Panc1 (cell line): ENCODE results near the gene TAC3. TPM values are rescaled to one million over a fixed set of nuclear protein-coding genes. Genes with fewer than 3 reads are reported as not detected.

Experiments used
- ATAC-seq: fragments of 200-7000 bp; cut with Tn5 transposase; 2 replicates; pipeline ENCODE4 v1.9.1; 2020; ENCODE audit warnings: mild to moderate bottlenecking, moderate library complexity
- BruUV-seq: library from RNA; stranded (reverse); fragments of 400-500 nt; replicated peaks from 2 replicates; lab custom pipeline; 2021; lab: Mats Ljungman, UMichigan
- CTCF ChIA-PET: fragments of 300-600 bp; sonication (Branson Sonifier 250); formaldehyde crosslinking; loops from one replicate; lab custom pipeline; 2022; ENCODE audit warnings: antibody characterized with exemption; lab: Charles Lee
- POLR2A ChIA-PET: fragments of 300-600 bp; sonication (Branson Sonifier 250); formaldehyde crosslinking; loops from one replicate; lab custom pipeline; 2022; ENCODE audit warnings: antibody characterized with exemption; lab: Charles Lee
- DNase-seq: peaks from one replicate; pipeline ENCODE4 v3.0.0-alpha.2; 2010; ENCODE audit warnings: low read depth, low spot score
- H3K27ac ChIP-seq: 2 replicates; pipeline ENCODE4 v1.5.1; 2011; ENCODE audit warnings: mild to moderate bottlenecking, low read length, inconsistent platforms
- H3K27me3 ChIP-seq: fragments of 200-500 bp; sonication (Bioruptor generic); 2 replicates; pipeline ENCODE4 v1.6.0; 2014; ENCODE audit warnings: low read length, inconsistent platforms; ENCODE audit not compliant: control insufficient read depth, insufficient read depth
- H3K36me3 ChIP-seq: fragments of 200-500 bp; sonication (Bioruptor generic); 2 replicates; pipeline ENCODE4 v1.5.1; 2014; ENCODE audit warnings: inconsistent platforms, mild to moderate bottlenecking, low read length, moderate library complexity; ENCODE audit not compliant: control insufficient read depth, insufficient read depth
- H3K4me1 ChIP-seq: 2 replicates; pipeline ENCODE4 v1.5.1; 2011; ENCODE audit warnings: inconsistent platforms, mild to moderate bottlenecking, low read length, moderate library complexity; ENCODE audit not compliant: control insufficient read depth, insufficient read depth
- H3K4me3 ChIP-seq, 2 experiments: 2 replicates each; pipeline ENCODE4 v1.5.1; 2011 to 2012; ENCODE audit warnings: low read depth in 2 of 2, low read length in 2 of 2, mild to moderate bottlenecking in 2 of 2, inconsistent platforms in 1 of 2, moderate library complexity in 1 of 2
- H3K9me3 ChIP-seq: fragments of 200-500 bp; sonication (Bioruptor generic); 2 replicates; pipeline ENCODE4 v1.5.1; 2014; ENCODE audit warnings: low read depth, mild to moderate bottlenecking, inconsistent platforms, low read length, moderate library complexity; ENCODE audit not compliant: control insufficient read depth, insufficient read depth
- CTCF ChIP-seq: fragments of 450-650 bp; IDR thresholded peaks from 2 replicates; pipeline ENCODE4 v1.5.1; 2017; ENCODE audit warnings: mild to moderate bottlenecking
- POLR2AphosphoS5 ChIP-seq: IDR thresholded peaks from 2 replicates; pipeline ENCODE4 v1.6.1; 2012; ENCODE audit warnings: mild to moderate bottlenecking, low read depth, low read length, moderate library complexity
- REST ChIP-seq, 2 experiments: IDR thresholded peaks; 2 replicates each; pipeline ENCODE4 v1.6.1; 2011 to 2012; ENCODE audit warnings: low read depth in 2 of 2, control low read depth in 1 of 2, low read length in 1 of 2, mild to moderate bottlenecking in 1 of 2, moderate library complexity in 1 of 2; ENCODE audit not compliant: insufficient read depth in 1 of 2
- SIN3A ChIP-seq: IDR thresholded peaks from 2 replicates; pipeline ENCODE4 v1.6.1; 2012; ENCODE audit warnings: low read depth, mild to moderate bottlenecking, low read length, moderate library complexity, borderline replicate concordance; ENCODE audit not compliant: insufficient read depth
- TCF7L2 ChIP-seq: IDR thresholded peaks from 2 replicates; pipeline ENCODE4 v1.6.1; 2011; ENCODE audit warnings: mild to moderate bottlenecking, low read depth, low read length, inconsistent platforms
- in situ Hi-C: cut with HindIII; loops from 2 replicates; pipeline ENCODE4 v1.10.0; 2016; ENCODE audit warnings: low sequenced_read_pairs, low pct_unique_long_range_greater_than_20kb
- intact Hi-C: fragments of 100-400 bp; cut with micrococcal nuclease; formaldehyde crosslinking; loops from one replicate; pipeline ENCODE4 v1.10.0; 2022; ENCODE audit not compliant: unreplicated experiment
- total RNA-seq: library from RNA; stranded (reverse); gene quantifications from one replicate; pipeline ENCODE4 v1.2.1, GENCODE V29; 2021; ENCODE audit not compliant: unreplicated experiment

TAC3 gene
- total RNA-seq, 1 experiment from 2014 or later = not detected

DNA sequence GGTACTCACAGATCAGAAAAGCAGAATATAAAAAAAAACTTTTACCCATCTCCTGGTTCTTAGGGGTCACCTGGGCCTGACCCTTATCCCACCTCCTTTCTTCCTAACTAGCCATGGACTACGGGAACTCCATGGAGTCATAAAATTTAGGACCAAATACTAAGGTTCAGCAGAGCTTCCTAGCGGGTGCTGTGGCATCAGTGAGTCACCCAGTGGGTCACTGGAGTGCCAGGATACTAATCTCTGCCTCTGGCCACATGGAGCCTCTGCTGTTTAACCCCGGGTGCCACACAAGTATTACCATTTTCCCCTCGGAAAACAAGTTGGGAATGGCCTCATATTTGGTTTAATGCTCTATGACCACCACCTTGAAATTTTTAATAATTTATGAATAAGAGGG is 16.9 kb downstream of the TAC3 start:
- H3K9me3 ChIP-seq = no peaks in the 10 kb centered on the region
- ChIA-PET CTCF (interaction anchor here (0.6 kb wide), 1 partner anchor 113 kb away, joined by 3 read pairs; no protein-coding TSS in a partner anchor), POLR2A (no interaction called here)
- no peak for ATAC-seq
- no peak overlapping the region for H3K4me3 ChIP-seq
- intact Hi-C loops = no loop called here
- H3K27me3 ChIP-seq = no peaks in the 10 kb centered on the region
- no peak overlapping the region for H3K27ac ChIP-seq
- H3K36me3 ChIP-seq = peaks cover 3% of the 10 kb centered on the region; the same call in 1 of the 2 replicates
- no peaks in the 10 kb centered on the region for H3K4me1 ChIP-seq
- TF ChIP-seq REST (IDR thresholded peaks at IDR 0.05; ENCODE audit: insufficient read depth in 1 of 2, low read depth in 2 of 2, low read length in 1 of 2) (no peak), POLR2AphosphoS5 (no peak), CTCF (no peak), SIN3A (no peak), TCF7L2 (no peak)
- in situ Hi-C loops = no loop called here
- no TSS peak for BruUV-seq
- no peak for DNase-seq

- Histone ChIP-seq H3K36me3 (peaks cover 3% of the 10 kb centered on the region; the same call in 1 of the 2 replicates), H3K27me3 (no peaks in the 10 kb centered on the region), H3K4me1 (no peaks in the 10 kb centered on the region), H3K4me3 (no peak overlapping the region), H3K9me3 (no peaks in the 10 kb centered on the region), H3K27ac (no peak overlapping the region)
- CTCF ChIA-PET = interaction anchor here (0.5 kb wide), 1 partner anchor 49 kb away, joined by 3 read pairs; no protein-coding TSS in a partner anchor
- BruUV-seq = no TSS peak
- ATAC-seq (no peak), DNase-seq (no peak)
- TF ChIP-seq SIN3A (no peak), POLR2AphosphoS5 (no peak), REST (IDR thresholded peaks at IDR 0.05; ENCODE audit: insufficient read depth in 1 of 2, low read depth in 2 of 2, low read length in 1 of 2) (no peak), CTCF (no peak), TCF7L2 (no peak)
- POLR2A ChIA-PET = no interaction called here
- intact Hi-C loops = no loop called here
- in situ Hi-C loops = no loop called here
These were observed 17.3 kb downstream of the TAC3 start for GRCh38 chr12:56998981-56999380.
